Measurements from ENCODE around the gene TNFRSF1A.
A peak's percentile ranks its signal among the peaks of the same experiment; 100 is the strongest.

TNFRSF1A gene

DNA sequence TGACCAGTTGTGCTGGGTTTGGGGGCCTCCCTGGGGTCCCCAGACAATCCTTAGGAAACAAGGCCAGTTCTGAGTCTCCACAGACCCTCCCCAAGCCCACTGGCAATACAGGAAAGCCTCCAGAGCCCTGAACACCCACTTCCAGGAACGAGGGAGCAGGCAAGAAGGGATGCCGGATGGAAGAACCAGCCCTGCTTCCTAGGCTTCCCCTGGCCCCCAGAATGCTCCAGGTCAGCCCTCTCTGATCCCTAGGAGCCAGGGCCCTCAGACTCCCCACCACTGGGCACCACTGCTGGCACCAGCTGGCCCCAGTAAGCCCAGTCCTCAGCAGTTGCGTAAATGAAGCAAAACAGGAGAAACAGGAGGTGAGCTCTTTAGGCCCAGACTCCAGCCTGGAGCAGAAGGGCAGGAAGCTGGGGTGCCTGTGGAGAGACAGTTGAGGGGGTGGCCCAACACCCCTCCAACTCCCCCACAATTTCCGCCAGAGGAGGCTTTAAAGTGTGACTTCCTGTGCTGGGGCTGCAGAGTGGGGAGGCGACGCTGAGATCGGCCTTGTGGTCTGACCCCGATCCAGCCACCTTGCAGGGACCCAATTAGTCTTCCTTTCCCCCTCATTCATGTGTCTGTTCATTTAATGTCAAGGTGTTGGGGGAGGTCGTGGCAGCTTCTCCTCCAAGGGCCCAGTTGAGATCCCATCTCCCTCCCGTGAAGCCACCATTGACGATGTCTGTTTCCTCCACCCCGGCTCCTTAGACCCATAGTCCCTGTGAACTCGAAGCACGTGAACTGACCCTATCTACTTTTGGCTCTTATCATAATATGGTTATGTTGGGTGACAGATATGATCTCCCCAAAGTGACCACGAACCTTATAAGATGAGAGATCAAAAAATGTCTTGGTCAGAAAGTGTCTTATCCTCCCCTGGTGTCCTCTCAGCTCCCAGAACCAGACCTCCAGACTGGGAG is 4.7 kb downstream of the TNFRSF1A start:
- DNase-seq: no peak

DNA sequence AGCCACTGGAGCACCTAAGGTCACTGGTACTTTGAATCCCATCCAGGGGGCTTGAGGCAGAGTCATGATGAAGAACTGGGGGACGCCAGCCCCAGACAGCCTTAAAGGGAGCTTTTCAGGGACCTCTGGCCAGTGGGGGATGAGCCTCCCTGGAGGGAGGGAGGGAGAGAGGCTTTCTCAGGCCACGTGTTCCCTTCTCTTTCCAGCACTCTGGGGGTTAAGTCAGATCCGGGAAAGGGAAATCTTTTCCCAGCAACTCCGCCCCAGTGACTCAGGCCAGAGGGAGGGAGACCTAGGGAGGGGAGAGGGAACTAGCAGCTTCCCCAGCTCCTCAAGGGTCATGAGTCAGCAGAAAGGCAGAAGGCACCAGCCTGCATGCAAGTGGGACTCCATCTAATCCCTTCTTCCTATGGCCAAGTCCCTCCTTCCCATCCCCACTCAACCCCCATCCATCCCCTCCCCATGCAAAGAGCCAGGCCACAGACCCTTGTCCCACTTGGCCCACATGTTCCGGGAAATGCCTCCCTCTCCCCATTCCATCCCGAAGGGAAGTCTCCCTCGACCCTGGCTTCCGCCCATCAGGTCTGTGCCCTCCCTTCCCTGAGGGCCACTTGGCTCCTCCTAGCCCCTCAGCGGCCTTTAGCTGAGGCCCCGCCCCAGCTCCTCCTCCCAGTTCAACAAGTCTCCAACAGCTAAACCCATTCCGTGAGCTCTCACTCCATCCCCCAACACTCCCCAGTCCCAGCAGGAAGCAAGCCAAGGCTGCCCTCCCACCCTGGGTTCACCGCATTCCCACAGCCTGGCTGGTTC is 5.6 kb downstream of the TNFRSF1A start:
- peak; percentile 99 for DNase-seq

DNA sequence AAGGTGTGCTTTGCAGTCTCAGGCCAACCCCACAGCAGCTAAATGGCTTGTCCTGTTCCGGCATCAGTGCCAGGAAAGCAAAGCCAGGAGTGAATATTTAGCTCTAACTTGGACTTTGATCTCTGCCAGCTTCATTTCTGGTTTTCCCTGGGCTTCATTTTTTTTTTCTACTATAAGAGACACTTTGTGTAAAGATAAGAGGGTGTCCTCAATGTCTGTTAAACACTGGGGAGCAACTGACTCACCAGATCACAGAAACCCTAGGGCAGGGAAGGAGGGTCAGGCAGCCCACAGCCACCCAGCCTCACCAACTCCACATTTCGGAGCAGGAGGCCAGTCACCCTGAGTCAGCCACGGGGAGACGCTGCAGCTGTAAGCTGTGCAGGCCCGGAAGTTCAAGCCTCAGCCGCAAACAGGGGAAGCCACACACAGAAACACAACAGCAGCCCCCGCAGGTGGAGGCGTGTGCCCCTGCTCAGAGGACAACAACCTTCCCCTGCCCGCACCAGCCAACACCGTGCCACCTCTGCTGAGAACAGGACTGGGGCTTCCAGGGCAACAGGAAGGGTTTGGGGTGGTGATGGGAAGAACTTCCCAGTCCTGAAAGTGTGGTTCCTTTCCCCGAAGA is 6.3 kb downstream of the TNFRSF1A start:
- DNase-seq: peak; percentile 74

DNA sequence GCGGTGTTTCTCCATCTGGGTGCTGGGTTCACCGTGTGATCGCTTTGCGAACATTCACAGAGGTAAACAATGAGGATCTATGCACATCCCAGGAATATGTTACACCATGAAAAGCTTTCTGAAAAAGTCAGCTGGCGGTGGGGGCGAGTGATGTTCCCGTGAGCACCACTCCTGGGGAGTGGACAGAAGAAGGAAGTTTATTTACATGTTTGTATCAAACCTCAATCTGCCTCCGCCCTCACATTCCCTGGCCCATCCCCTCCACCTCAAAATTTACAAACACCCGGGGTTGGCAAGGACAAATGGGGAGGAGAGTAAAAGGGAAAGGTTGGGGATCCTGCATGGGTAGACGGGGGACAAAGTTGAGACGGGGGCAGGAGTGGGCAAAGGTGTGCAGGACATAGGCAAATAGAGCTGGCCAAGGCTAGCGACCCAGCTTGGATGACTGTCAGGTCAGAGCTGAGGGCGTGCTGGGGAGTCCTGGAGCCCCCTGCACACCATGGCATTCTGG is 6.9 kb downstream of the TNFRSF1A start:
- no peak for DNase-seq

DNA sequence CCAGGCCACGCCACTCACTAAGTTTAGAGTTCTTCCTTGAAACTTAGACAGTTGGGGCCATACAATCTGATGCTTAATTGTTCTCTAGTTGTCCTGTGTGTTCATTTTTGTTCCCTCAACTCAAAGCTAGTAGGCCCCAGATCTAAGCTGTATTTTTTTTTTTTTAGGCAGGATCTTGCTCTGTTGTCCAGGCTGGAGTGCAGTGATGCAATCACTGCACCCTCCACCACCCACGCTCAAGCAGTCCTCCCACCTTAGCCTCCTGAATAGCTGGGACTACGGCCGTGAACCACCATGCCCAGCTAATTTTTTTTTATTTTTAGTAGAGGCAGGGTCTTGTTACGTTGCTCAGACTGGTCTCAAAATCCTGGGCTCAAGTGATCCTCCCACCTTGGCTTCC is 7.5 kb downstream of the TNFRSF1A start:
- no peak for DNase-seq

DNA sequence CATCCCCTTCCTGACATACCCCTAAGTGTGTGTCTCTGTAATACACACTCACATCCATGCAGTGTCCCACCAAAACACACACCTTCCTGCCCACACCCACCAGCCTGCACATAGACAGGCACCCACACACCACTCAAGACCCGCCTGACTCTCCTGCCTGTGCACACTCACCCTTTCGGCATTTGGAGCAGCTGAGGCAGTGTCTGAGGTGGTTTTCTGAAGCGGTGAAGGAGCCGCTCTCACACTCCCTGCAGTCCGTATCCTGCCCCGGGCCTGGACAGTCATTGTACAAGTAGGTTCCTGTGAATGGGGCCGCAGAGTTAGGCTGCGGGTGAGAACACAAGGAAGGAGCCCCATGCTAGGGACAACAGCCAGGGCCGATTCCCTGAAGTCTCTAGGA is 8.3 kb downstream of the TNFRSF1A start:
- DNase-seq: no peak

DNA sequence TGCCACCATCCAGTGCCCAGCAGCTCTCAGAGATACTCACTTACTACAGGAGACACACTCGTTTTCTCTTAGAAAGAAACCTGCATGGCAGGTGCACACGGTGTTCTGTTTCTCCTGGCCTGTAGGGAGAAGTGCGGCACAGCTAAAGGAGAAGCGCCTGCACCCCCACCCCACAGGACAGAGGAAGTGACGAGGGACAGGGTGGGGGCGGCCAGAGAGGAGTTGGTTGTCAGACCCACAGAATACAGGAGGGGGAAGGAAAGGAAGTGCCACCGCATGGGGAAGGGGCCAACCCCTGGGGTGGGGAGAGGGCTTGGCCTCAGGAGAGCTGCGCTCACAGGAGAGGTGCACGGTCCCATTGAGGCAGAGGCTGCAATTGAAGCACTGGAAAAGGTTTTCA is 8.8 kb downstream of the TNFRSF1A start:
- DNase-seq: no peak

DNA sequence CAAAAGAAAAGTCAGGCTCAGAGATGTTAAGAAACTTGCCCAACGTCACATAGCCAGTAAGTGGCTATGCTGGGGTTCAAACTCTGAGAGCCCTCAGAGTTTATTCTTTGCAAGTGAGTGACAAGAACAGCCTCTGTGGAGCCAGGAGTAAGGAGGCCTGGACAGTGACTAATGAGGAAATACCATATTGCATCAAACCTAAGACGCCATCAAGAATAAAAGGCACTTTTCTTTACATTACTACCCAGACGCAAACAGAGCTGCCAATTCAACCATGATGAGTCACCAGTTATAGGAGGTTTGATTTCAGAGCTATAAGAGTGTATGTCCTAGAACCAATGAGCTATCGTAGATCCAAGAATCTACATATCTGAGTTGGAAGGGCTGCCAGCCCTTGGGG is 9.4 kb downstream of the TNFRSF1A start:
- no peak for DNase-seq

DNA sequence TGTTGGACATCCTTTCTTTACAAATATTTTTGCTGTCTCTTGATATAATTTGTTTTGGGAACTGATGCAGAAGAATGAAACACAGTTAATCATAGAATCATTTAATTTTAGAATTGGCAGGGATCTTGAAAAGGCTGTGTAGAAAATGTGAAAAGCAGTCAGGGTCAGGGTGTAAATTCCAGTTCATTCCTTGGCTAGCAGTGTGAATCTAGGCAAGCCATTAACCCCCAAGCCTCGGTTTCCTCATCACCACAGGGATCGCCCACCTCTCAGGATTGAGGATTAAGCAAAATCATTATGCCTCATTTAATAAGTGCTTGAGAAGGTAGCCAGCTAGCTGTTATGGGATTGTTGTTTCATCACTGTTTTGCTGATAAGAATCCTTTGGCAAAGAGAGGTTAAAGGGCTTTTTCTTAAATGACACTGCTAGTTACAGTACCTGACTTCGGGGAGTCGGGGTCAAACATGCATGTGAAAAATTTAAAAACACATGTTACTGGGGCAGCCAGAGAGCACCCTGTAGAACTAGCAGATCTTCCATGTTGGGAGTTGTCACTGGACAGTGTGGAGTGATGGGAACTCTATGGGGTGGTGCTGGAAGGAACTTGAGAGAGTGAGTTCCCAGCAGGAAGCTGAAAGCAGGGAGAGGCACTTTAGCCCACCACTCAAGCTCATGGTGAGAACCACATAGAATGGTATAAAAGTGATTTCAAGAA is 10.7 kb downstream of the TNFRSF1A start:
- DNase-seq: no peak

DNA sequence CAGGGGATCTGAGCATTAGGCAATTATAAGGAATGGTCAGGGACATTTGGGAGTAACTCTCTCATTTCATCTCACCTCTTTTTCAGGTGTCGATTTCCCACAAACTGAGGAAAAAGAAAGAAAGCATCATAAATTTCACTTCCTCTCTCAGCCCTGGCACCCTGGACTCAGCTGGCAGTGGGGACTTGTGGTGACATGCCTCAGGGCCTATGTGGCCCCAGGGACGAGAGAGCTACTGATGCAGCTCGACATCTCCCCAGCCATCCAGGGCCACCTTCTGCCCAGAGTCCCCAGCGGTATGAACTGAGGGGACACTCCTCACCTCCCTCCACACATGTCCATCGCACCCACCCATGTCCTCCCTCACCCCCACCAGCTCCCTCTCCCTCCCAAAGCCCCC is 11.7 kb downstream of the TNFRSF1A start:
- no peak for DNase-seq

DNA sequence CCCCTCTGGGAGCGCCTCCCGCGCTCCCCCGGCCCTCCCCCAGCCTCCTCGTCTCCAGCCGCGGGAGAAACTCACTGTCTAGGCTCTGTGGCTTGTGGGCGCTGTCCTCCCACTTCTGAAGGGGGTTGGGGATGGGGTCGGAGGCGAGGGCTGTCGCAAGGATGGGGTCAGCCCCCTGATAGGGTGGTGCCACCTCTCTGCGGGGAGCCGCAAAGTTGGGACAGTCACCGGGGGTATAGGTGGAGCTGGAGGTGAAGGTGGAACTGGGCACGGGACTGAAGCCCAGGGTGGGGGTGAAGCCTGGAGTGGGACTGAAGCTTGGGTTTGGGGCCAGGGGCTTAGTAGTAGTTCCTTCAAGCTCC is 12.2 kb downstream of the TNFRSF1A start:
- no peak for DNase-seq

DNA sequence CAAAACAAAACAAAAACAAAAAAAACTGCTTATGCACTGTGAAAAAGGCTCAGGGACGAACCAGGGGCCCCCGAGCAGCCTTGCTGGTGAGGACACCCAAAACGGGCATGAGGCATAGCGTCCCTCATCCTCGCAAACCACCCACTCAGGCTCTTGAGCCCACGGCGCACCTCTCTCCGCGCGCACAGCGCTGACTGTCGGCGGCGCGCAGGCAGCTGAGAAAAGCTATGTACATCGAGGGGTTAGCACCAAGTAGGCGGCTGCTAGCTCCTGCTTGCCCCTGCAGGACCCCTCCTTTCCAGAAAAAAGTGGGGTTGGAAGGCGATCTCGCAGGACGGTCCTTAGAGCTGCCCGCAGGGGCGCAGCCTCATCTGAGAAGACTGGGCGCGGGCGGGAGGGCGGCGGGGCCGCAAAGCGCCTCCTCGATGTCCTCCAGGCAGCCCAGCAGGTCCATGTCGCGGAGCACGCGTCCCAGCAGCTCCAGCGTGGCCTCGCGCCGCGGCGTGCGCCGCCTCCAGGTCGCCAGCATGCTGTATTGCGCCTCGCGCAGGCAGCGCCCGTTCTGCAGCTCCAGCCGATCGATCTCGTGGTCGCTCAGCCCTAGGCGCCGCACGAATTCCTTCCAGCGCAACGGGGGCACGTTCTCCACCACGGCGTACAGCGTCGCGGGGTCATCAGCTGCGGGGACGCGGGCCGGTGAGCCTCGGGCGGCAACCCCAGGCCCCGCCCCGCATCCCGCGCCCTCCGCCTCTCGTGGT is 12.8 kb downstream of the TNFRSF1A start:
- DNase-seq: no peak

DNA sequence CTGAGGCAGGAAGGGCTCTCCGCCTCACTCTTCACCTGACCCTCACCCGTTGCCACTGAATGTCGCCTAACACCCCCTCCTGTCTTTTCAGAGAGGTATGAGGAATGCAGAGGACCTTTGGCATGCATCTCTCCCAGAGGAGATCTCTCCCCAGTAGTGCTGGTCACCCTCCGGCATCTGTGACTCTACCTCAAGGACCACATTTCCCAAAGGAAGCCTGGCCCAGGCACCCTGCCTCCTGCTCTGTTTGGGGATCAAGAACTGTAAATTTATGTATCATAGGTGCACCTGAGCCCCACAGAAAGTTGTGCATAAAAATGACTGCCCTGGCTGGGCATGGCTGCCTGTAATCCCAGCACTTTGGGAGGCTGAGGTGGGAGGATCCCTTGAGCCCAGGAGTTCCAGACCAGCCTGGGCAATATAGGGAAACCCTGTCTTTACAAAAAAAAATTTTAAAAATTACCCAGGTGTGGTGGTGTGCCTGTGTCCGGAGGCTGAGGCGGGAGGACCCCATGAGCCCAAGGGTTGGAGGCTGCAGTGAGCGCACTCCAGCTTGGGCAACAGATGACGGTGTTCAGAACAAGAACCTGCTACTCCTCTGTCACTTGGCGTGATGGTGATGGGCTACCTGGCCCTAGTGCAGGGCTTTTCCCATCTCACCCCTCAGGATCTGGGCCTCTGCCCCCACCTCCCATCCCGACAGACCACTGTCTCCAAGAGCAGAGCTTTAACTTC is 13.7 kb downstream of the TNFRSF1A start:
- DNase-seq: no peak

DNA sequence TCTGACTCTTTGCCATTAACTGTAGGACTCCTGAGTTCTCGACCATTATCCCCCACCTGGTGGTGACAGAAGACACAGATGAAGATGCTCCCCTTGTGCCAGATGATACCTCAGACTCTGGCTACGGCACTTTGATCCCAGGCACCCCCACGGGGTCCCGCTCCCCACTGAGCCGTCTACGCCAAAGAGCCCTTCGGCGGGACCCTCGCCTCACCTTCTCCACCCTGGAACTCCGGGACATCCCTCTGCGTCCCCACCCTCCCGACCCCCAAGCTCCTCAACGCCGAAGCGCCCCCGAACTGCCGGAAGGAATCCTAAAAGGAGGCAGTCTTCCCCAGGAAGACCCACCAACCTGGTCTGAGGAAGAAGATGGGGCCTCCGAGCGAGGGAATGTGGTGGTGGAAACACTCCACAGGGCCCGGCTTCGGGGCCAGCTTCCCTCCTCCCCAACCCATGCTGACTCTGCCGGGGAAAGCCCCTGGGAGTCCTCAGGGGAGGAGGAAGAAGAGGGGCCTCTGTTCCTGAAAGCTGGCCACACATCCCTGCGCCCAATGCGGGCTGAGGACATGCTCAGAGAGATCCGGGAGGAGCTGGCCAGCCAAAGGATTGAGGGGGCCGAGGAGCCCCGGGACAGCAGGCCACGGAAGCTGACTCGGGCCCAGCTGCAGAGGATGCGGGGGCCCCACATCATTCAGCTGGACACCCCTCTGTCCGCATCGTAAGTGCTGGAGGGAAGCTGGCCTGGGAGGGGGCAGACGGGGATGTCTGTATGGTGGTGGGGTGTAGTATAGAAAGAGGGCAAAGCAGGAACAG is 14.4 kb downstream of the TNFRSF1A start:
- DNase-seq: no peak

DNA sequence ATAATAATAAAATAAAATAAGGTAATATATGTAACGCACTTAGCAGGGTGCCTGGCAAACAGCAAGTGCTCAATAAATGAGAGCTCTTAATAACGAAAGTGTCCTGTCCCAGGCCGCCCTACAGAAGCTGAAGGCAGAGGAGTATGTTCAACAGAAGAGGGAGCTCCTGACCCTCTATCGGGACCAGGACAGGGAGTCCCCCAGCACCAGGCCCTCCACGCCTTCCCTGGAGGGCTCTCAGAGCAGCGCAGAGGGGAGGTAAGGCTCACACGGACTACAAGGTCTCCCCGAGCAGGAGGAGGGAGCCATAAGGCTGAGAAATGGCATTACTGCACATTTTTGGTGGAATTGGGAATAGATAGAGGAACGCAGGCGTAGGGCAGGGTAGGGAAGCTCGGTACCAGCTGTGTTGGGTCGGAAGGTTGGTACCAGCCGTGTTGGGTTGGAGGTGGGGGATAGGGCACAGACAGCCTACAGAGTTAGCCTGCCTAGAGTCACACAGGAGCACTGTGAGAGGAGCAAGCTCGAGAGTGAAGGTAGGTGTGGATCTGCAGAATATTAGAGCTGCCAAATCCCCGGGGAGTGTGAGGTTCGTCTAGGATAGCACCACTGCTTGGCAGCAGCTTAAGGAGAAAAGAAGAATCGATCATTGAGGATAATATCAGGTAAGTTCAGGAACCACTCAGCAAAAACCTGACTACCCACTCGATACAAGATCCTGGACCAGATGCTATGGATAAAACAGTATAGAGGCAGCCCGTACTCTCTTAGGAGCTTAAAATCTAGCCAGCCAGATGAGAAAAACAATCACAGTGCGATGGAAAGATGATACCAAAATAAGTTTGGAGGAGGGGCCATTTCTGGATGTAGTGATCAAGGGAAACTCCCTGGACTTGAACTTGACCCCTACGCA is 15.3 kb downstream of the TNFRSF1A start:
- DNase-seq: peak; percentile 83

DNA sequence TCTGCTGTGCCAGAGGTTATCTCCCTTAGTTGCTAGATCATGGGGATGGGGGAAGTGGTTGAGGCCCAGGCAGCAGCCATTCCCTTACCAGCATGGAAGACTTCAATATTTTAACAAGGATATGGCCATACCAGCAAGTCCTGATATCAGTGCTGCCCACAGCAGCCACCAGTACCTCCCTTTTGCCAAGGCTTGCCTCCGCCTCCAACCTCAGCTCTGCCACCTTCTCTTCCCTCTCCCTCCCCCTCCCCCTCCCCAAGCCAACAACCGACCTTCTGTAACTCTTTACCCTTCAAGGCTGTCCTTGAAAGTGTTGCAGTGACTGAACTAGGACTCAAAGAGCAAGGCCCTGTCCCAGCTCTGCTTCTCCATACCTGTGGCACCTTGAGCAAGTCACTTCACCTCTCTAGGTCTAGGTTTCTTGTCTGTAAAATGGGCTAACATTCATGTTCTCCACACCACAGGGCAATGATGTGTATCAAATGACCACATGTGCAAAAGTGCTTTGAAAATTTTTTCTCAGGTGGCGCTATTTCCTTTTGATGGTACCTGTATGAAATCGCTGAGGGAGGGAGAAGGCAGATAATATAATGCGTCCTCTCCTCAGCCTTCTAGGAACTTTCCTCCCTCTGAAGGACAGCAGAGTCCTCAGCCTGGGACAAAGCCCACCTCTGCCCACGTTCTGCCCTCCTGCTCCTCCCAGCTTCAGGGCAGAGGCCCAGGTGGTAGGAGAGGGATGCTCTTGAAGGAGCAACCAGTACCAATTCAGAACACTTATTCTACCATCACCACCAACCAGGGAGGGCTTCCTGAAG is 16.7 kb downstream of the TNFRSF1A start:
- no peak for DNase-seq

DNA sequence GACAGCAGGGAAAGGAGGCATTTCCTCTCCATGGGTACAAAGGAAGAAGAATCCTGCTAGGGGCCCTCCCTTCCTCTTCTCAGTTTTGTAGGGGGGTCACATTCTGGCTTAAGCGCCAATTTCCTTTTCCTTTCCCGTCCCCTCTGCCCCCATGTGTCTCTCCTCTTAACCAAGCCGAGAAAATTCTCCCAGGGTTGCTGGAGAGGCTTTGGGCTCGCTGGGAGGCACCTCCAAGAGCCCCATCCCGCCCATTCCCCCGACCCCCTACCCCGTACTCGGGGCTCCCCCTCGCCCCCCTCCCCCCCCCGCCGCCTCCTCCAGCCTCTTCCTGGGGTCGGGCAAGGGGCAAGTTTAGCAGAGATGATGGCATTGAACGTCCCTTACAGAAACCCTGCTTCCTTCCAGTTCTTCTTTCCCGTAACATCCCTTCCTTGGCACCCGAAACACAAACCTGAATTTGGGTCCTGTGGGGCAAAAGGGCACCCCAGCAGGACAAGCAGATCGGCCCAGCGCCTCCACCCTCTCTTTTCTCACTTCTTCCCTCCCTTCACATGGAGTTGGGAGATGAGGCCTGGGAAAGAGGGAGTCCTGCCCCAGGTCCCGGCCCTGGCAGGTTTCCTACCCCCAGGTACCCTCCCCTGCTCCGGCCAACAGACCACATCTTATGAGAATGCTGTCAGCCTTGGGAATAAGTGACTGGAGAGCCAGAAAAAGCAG is 17.7 kb downstream of the TNFRSF1A start:
- DNase-seq: no peak
